Liver (tissue), 9 donors: ENCODE data around the gene INPP4B. TPM values are rescaled to one million over a fixed set of nuclear protein-coding genes. Genes with fewer than 3 reads are reported as not detected.

Experiments
- DNase-seq: peaks from one replicate; pipeline ENCODE4 v3.0.0-alpha.2; 2017; ENCODE audit warnings: low spot score
- H3K27ac ChIP-seq, 2 donors: one replicate each; pipeline ENCODE4 v1.7.0; 2013; ENCODE audit warnings: inconsistent platforms in 2 of 2, low read length in 2 of 2, control low read depth in 1 of 2, low read depth in 1 of 2, mild to moderate bottlenecking in 1 of 2
- H3K27me3 ChIP-seq, 4 donors: one replicate each; pipeline versions ENCODE4 v1.6.1 to v1.7.0; 2013; ENCODE audit warnings: low read length in 3 of 4, inconsistent platforms in 1 of 4, mild to moderate bottlenecking in 1 of 4, moderate library complexity in 1 of 4; ENCODE audit not compliant: control insufficient read depth in 4 of 4, insufficient read depth in 4 of 4
- H3K36me3 ChIP-seq, 4 donors: one replicate each; pipeline versions ENCODE4 v1.6.1 to v1.7.0; 2013; ENCODE audit warnings: low read length in 3 of 4, mild to moderate bottlenecking in 3 of 4, low read depth in 1 of 4, moderate library complexity in 1 of 4; ENCODE audit not compliant: control insufficient read depth in 4 of 4, insufficient read depth in 3 of 4
- H3K4me1 ChIP-seq, 4 donors: one replicate each; pipeline versions ENCODE4 v1.6.1 to v1.7.0; 2013; ENCODE audit warnings: low read length in 3 of 4, mild to moderate bottlenecking in 3 of 4, moderate library complexity in 1 of 4; ENCODE audit not compliant: control insufficient read depth in 4 of 4, insufficient read depth in 4 of 4
- H3K4me3 ChIP-seq, 3 donors: one replicate each; pipeline versions ENCODE4 v1.6.1 to v1.7.0; 2013; ENCODE audit warnings: low read length in 3 of 3, control low read depth in 1 of 3, low read depth in 1 of 3, mild to moderate bottlenecking in 1 of 3
- H3K9ac ChIP-seq, 2 donors: one replicate each; pipeline ENCODE4 v1.7.0; 2013; ENCODE audit warnings: low read length in 2 of 2, mild to moderate bottlenecking in 2 of 2, moderate library complexity in 2 of 2, control low read depth in 1 of 2, low read depth in 1 of 2
- H3K9me3 ChIP-seq, 4 donors: one replicate each; pipeline versions ENCODE4 v1.6.1 to v1.7.0; 2013; ENCODE audit warnings: low read length in 3 of 4; ENCODE audit not compliant: control insufficient read depth in 4 of 4
- EGR1 ChIP-seq, 2 donors: IDR thresholded peaks; 2 replicates each; pipeline ENCODE4 v1.6.1; 2016 to 2018; ENCODE audit warnings: antibody characterized with exemption in 2 of 2, low read depth in 2 of 2
- FOXA1 ChIP-seq: IDR thresholded peaks from 2 replicates; pipeline ENCODE4 v1.6.1; 2016; ENCODE audit warnings: antibody characterized with exemption
- FOXA2 ChIP-seq: IDR thresholded peaks from 2 replicates; pipeline ENCODE4 v1.6.1; 2016; ENCODE audit warnings: antibody characterized with exemption
- GABPA ChIP-seq, 2 donors: IDR thresholded peaks in 1 of 2; conservative IDR thresholded peaks in 1 of 2; 2 replicates each; pipeline ENCODE4 v1.6.1; 2016; ENCODE audit warnings: antibody characterized with exemption in 2 of 2, mild to moderate bottlenecking in 1 of 2, moderate library complexity in 1 of 2
- HNF4A ChIP-seq, 2 donors: conservative IDR thresholded peaks; 2 replicates each; pipeline ENCODE4 v1.6.1; 2016; ENCODE audit warnings: antibody characterized with exemption in 2 of 2, mild to moderate bottlenecking in 2 of 2
- HNF4G ChIP-seq: IDR thresholded peaks from 2 replicates; pipeline ENCODE4 v1.6.1; 2016; ENCODE audit warnings: antibody characterized with exemption
- JUND ChIP-seq, 2 donors: IDR thresholded peaks; 2 replicates each; pipeline ENCODE4 v1.6.1; 2016; ENCODE audit warnings: antibody characterized with exemption in 2 of 2
- NR2F2 ChIP-seq: IDR thresholded peaks from 2 replicates; pipeline ENCODE4 v1.6.1; 2016; ENCODE audit warnings: antibody characterized with exemption
- RAD21 ChIP-seq, 2 donors: IDR thresholded peaks; 2 replicates each; pipeline ENCODE4 v1.6.1; 2016; ENCODE audit warnings: antibody characterized with exemption in 2 of 2, mild to moderate bottlenecking in 2 of 2
- RXRA ChIP-seq, 2 donors: IDR thresholded peaks; 2 replicates each; pipeline ENCODE4 v1.6.1; 2017 to 2018; ENCODE audit warnings: antibody characterized with exemption in 2 of 2, mild to moderate bottlenecking in 1 of 2
- SP1 ChIP-seq: IDR thresholded peaks from 2 replicates; pipeline ENCODE4 v1.6.1; 2018; ENCODE audit warnings: antibody characterized with exemption, mild to moderate bottlenecking
- TAF1 ChIP-seq: conservative IDR thresholded peaks from 2 replicates; pipeline ENCODE4 v1.6.1; 2016; ENCODE audit warnings: antibody characterized with exemption, mild to moderate bottlenecking
- YY1 ChIP-seq: IDR thresholded peaks from 2 replicates; pipeline ENCODE4 v1.6.1; 2016; ENCODE audit warnings: antibody characterized with exemption, mild to moderate bottlenecking
- WGBS: extraction: QIAGEN DNeasy Blood & Tissue Kit; methylation state at CpG from one replicate; pipeline ENCODE4 v1.1.7; 2013; 5-methylcytosine and 5-hydroxymethylcytosine counted together
- polyA plus RNA-seq, 2 donors: library from polyadenylated mRNA; stranded (reverse) in 1 of 2; unstranded in 1 of 2; fragments of 200-250 nt in 1 of 2; fragments of >200 nt in 1 of 2; fragmentation: Nextera tagmentation in 1 of 2; extraction: Ambion mirVana in 1 of 2; gene quantifications; one replicate each; pipeline versions ENCODE4 v1.2.1 to v1.2.3, GENCODE V29; 2013 to 2015
- total RNA-seq, 2 donors: library from RNA; depleted of rRNA; stranded (reverse); fragments of >200 nt; gene quantifications; one replicate each; pipeline ENCODE4 v1.2.3, GENCODE V29; 2014
- TF ChIP-seq, protein P1 (sequence below): IDR thresholded peaks from 2 replicates; pipeline ENCODE4 v1.6.1; 2016; ENCODE audit warnings: antibody characterized with exemption
- TF ChIP-seq, protein P2 (sequence below): IDR thresholded peaks from 2 replicates; pipeline ENCODE4 v1.6.1; 2016; ENCODE audit warnings: antibody characterized with exemption
- TF ChIP-seq, protein P3 (sequence below): IDR thresholded peaks from 2 replicates; pipeline ENCODE4 v1.6.1; 2016; ENCODE audit warnings: antibody characterized with exemption
- TF ChIP-seq, protein P4 (sequence below): IDR thresholded peaks from 2 replicates; pipeline ENCODE4 v1.6.1; 2016; ENCODE audit warnings: antibody characterized with exemption, mild to moderate bottlenecking
- donor health status: healthy.
- donor health status: healthy.
- donor health status: healthy.
- donor health status: healthy.
- donor health status: healthy.

Gene INPP4B
- total and polyA plus RNA-seq, 4 donors: 0.43 to 2.8 (median 1.6) TPM

DNA sequence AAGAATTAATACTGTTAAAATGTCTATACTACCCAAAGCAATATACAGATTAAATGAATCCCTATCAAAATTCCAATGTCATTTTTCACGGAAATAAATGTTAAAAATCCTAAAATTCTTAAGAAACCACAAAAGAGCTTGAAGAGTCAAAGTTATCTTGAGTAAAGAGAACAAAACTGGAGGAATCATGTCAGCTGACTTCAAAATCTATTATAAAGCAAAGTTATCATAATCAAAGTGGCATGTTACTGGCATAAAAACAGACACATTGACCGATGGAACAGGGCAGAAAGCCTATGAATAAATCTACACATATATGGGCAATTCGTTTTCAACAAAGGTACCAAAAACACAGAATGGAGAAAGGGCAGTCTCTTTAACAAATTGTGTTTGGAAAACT, 579.0 kb downstream of the INPP4B start:
- no peak overlapping the region for H3K9ac ChIP-seq
- H3K9me3 ChIP-seq: no peaks in the 10 kb centered on the region
- TF ChIP-seq YY1 (no peak), HNF4A (conservative IDR thresholded peaks at IDR 0.05) (no peak), EGR1 (IDR thresholded peaks at IDR 0.05; ENCODE audit: low read depth in 2 of 2) (no peak), NR2F2 (no peak), JUND (IDR thresholded peaks at IDR 0.05) (no peak), GABPA (IDR thresholded peaks at IDR 0.05 in 1 of 2, conservative IDR thresholded peaks at IDR 0.05 in 1 of 2) (no peak), SP1 (no peak)
- TF ChIP-seq, protein P1, sequence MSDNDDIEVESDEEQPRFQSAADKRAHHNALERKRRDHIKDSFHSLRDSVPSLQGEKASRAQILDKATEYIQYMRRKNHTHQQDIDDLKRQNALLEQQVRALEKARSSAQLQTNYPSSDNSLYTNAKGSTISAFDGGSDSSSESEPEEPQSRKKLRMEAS: no peak
- TF ChIP-seq, protein P2, sequence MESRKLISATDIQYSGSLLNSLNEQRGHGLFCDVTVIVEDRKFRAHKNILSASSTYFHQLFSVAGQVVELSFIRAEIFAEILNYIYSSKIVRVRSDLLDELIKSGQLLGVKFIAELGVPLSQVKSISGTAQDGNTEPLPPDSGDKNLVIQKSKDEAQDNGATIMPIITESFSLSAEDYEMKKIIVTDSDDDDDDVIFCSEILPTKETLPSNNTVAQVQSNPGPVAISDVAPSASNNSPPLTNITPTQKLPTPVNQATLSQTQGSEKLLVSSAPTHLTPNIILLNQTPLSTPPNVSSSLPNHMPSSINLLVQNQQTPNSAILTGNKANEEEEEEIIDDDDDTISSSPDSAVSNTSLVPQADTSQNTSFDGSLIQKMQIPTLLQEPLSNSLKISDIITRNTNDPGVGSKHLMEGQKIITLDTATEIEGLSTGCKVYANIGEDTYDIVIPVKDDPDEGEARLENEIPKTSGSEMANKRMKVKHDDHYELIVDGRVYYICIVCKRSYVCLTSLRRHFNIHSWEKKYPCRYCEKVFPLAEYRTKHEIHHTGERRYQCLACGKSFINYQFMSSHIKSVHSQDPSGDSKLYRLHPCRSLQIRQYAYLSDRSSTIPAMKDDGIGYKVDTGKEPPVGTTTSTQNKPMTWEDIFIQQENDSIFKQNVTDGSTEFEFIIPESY: no peak
- WGBS: 69% methylated on average over 3 of the region's 3 CpGs
- DNase-seq: no peak
- H3K27ac ChIP-seq: no peak overlapping the region
- H3K36me3 ChIP-seq: no peaks in the 10 kb centered on the region
- no peaks in the 10 kb centered on the region for H3K4me1 ChIP-seq
- peaks cover 0 to 2% (median 0%) of the 10 kb centered on the region in 4 donors for H3K27me3 ChIP-seq
- no peak overlapping the region for H3K4me3 ChIP-seq

DNA sequence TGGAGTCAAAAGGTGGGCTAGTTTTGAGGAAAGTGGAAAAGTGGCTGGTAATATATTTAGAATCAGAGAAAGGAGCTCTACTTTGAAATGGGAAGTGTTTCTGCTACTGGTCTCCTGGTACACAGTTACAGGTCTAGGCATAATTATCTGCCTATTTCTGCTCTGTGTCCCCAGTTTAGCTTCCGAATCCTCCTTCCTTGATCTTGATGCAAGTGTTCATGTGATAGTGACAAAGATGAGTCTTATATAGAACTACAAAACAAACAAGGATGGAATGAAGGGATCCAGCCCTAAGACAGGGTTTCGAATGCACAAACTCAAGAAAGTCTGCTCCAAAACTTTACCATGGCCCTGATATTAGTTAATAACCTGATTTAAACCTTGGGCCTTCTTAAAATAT, 580.2 kb downstream of the INPP4B start:
- H3K27me3 ChIP-seq: peaks cover 0 to 2% (median 0%) of the 10 kb centered on the region in 4 donors
- H3K9ac ChIP-seq: no peak overlapping the region
- H3K4me1 ChIP-seq: no peaks in the 10 kb centered on the region
- TF ChIP-seq, protein P2: no peak
- TF ChIP-seq, protein P3, sequence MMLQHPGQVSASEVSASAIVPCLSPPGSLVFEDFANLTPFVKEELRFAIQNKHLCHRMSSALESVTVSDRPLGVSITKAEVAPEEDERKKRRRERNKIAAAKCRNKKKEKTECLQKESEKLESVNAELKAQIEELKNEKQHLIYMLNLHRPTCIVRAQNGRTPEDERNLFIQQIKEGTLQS: no peak
- no peak for TF ChIP-seq RXRA (IDR thresholded peaks at IDR 0.05)
- no peak for TF ChIP-seq RAD21 (IDR thresholded peaks at IDR 0.05)
- TF ChIP-seq FOXA1: no peak
- no peak for TF ChIP-seq SP1
- TF ChIP-seq, protein P4, sequence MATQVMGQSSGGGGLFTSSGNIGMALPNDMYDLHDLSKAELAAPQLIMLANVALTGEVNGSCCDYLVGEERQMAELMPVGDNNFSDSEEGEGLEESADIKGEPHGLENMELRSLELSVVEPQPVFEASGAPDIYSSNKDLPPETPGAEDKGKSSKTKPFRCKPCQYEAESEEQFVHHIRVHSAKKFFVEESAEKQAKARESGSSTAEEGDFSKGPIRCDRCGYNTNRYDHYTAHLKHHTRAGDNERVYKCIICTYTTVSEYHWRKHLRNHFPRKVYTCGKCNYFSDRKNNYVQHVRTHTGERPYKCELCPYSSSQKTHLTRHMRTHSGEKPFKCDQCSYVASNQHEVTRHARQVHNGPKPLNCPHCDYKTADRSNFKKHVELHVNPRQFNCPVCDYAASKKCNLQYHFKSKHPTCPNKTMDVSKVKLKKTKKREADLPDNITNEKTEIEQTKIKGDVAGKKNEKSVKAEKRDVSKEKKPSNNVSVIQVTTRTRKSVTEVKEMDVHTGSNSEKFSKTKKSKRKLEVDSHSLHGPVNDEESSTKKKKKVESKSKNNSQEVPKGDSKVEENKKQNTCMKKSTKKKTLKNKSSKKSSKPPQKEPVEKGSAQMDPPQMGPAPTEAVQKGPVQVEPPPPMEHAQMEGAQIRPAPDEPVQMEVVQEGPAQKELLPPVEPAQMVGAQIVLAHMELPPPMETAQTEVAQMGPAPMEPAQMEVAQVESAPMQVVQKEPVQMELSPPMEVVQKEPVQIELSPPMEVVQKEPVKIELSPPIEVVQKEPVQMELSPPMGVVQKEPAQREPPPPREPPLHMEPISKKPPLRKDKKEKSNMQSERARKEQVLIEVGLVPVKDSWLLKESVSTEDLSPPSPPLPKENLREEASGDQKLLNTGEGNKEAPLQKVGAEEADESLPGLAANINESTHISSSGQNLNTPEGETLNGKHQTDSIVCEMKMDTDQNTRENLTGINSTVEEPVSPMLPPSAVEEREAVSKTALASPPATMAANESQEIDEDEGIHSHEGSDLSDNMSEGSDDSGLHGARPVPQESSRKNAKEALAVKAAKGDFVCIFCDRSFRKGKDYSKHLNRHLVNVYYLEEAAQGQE: no peak
- no peak for TF ChIP-seq FOXA2
- no peak for TF ChIP-seq TAF1
- no peak for TF ChIP-seq HNF4G
- TF ChIP-seq GABPA (IDR thresholded peaks at IDR 0.05 in 1 of 2, conservative IDR thresholded peaks at IDR 0.05 in 1 of 2): no peak
- no peak for TF ChIP-seq NR2F2
- no peaks in the 10 kb centered on the region for H3K36me3 ChIP-seq
- WGBS: 86% methylated on average over 2 of the region's 2 CpGs
- H3K9me3 ChIP-seq: no peaks in the 10 kb centered on the region
- no peak overlapping the region for H3K4me3 ChIP-seq
- DNase-seq: no peak
- H3K27ac ChIP-seq: no peak overlapping the region
